DOHH2 (cell line): ENCODE measurements around the gene CNPPD1.

Source experiments
- H3F3A ChIP-seq: fragments of 200-600 bp; sonication (generic), shearing (Covaris generic); 2 replicates; pipeline ENCODE4 v1.6.0; 2016; ENCODE audit warnings: antibody characterized with exemption, mild to moderate bottlenecking; ENCODE audit not compliant: control insufficient read depth, insufficient read depth
- H3K27ac ChIP-seq: fragments of 200-600 bp; sonication (generic); 2 replicates; pipeline ENCODE4 v1.5.1; 2014; ENCODE audit warnings: low read depth, mild to moderate bottlenecking, low read length, moderate library complexity
- H3K27me3 ChIP-seq: fragments of 200-600 bp; sonication (generic); 2 replicates; pipeline ENCODE4 v1.6.1; 2014; ENCODE audit warnings: mild to moderate bottlenecking, low read length, mixed read lengths; ENCODE audit not compliant: control insufficient read depth
- H3K36me3 ChIP-seq: fragments of 200-600 bp; sonication (generic); 2 replicates; pipeline ENCODE4 v1.6.1; 2014; ENCODE audit warnings: mild to moderate bottlenecking, low read length, moderate library complexity, mixed read lengths; ENCODE audit not compliant: control insufficient read depth
- H3K4me1 ChIP-seq: fragments of 200-600 bp; sonication (generic); 2 replicates; pipeline ENCODE4 v1.6.1; 2014; ENCODE audit warnings: mild to moderate bottlenecking, low read length, mixed read lengths; ENCODE audit not compliant: control insufficient read depth
- H3K4me2 ChIP-seq: fragments of 200-600 bp; sonication (generic); 2 replicates; pipeline ENCODE4 v1.6.0; 2014; ENCODE audit warnings: mild to moderate bottlenecking, low read length, moderate library complexity
- H3K4me3 ChIP-seq: fragments of 200-600 bp; sonication (generic); 2 replicates; pipeline ENCODE4 v1.5.1; 2014; ENCODE audit warnings: mild to moderate bottlenecking, low read length, mixed read lengths
- H3K79me2 ChIP-seq: fragments of 200-600 bp; sonication (generic); 2 replicates; pipeline ENCODE4 v1.6.1; 2014; ENCODE audit warnings: mild to moderate bottlenecking, low read length, mixed read lengths; ENCODE audit not compliant: control insufficient read depth
- H3K9me2 ChIP-seq: fragments of 200-600 bp; sonication (generic); replicated peaks from 2 replicates; pipeline ENCODE4 v1.6.1; 2014; ENCODE audit warnings: mild to moderate bottlenecking, low read length, mixed read lengths; ENCODE audit not compliant: control insufficient read depth
- H3K9me3 ChIP-seq: fragments of 200-600 bp; sonication (generic); 2 replicates; pipeline ENCODE4 v1.6.1; 2014; ENCODE audit warnings: antibody characterized with exemption, low read length, mixed read lengths; ENCODE audit not compliant: control insufficient read depth, insufficient read depth
- H4K20me1 ChIP-seq: fragments of 200-600 bp; sonication (generic); 2 replicates; pipeline ENCODE4 v1.6.0; 2014; ENCODE audit warnings: low read depth, mild to moderate bottlenecking, antibody characterized with exemption, low read length, moderate library complexity; ENCODE audit not compliant: control insufficient read depth, insufficient read depth
- CTCF ChIP-seq: fragments of 200-600 bp; sonication (generic); IDR thresholded peaks from one replicate; pipeline ENCODE4 v1.5.1; 2014; ENCODE audit warnings: antibody characterized with exemption, mild to moderate bottlenecking, low read depth, low read length; ENCODE audit not compliant: poor library complexity, severe bottlenecking
- EZH2phosphoT487 ChIP-seq: fragments of 200-600 bp; sonication (generic); IDR thresholded peaks from 2 replicates; pipeline ENCODE4 v1.6.1; 2017; ENCODE audit warnings: borderline replicate concordance, mild to moderate bottlenecking, antibody characterized with exemption, low read length, moderate library complexity, mixed read lengths

Gene CNPPD1

GRCh38 chr2:219161097-219161496, 15.6 kb downstream of the CNPPD1 start:
- Histone ChIP-seq H3K4me2 (peak overlapping the region; percentile 72), H3F3A (peaks cover 9% of the 10 kb centered on the region; the same call in 1 of the 2 replicates), H3K27ac (peak overlapping the region; percentile 71; the same call in 1 of the 2 replicates), H4K20me1 (peaks cover 3% of the 10 kb centered on the region; the same call in 1 of the 2 replicates), H3K4me3 (peak overlapping the region; percentile 83), H3K9me2 (no peaks in the 10 kb centered on the region), H3K4me1 (peaks cover 14% of the 10 kb centered on the region), H3K36me3 (peaks cover 10% of the 10 kb centered on the region), H3K27me3 (no peaks in the 10 kb centered on the region), H3K9me3 (no peaks in the 10 kb centered on the region), H3K79me2 (no peaks in the 10 kb centered on the region)
- TF ChIP-seq CTCF = no peak
- no peak for TF ChIP-seq EZH2phosphoT487

- Histone ChIP-seq H3K27ac (peak within 1 kb of the TSS; percentile 71), H3K4me3 (peak within 1 kb of the TSS; percentile 83), H3K4me2 (peak within 1 kb of the TSS; percentile 72), H3K27me3 (no peaks in the 10 kb centered on the region), H3F3A (peaks cover 9% of the 10 kb centered on the region; the same call in 1 of the 2 replicates), H3K36me3 (peaks cover 10% of the 10 kb centered on the region), H4K20me1 (peaks cover 3% of the 10 kb centered on the region; the same call in 1 of the 2 replicates), H3K9me2 (no peaks in the 10 kb centered on the region), H3K79me2 (no peaks in the 10 kb centered on the region), H3K9me3 (no peaks in the 10 kb centered on the region), H3K4me1 (peaks cover 14% of the 10 kb centered on the region)
- TF ChIP-seq CTCF (peak; percentile 96), EZH2phosphoT487 (no peak)
Observed at GRCh38 chr2:219160186-219161017, 16.3 kb downstream of the CNPPD1 start, which contains the start of gene NHEJ1. Gene NHEJ1 (minus strand): TSS chr2:219160815. CDS start chr2:219158362, 2,453 bp downstream.

GRCh38 chr2:219159771-219160185, 16.9 kb downstream of the CNPPD1 start:
- H3K36me3 ChIP-seq = peaks cover 10% of the 10 kb centered on the region
- H4K20me1 ChIP-seq = peaks cover 3% of the 10 kb centered on the region; the same call in 1 of the 2 replicates
- peak overlapping the region; percentile 83 for H3K4me3 ChIP-seq
- peaks cover 9% of the 10 kb centered on the region; the same call in 1 of the 2 replicates for H3F3A ChIP-seq
- no peaks in the 10 kb centered on the region for H3K79me2 ChIP-seq
- H3K4me1 ChIP-seq = peaks cover 14% of the 10 kb centered on the region
- H3K4me2 ChIP-seq = peak overlapping the region; percentile 72
- H3K27ac ChIP-seq = no peak overlapping the region
- no peaks in the 10 kb centered on the region for H3K9me3 ChIP-seq
- no peaks in the 10 kb centered on the region for H3K27me3 ChIP-seq
- TF ChIP-seq CTCF (no peak), EZH2phosphoT487 (no peak)
- no peaks in the 10 kb centered on the region for H3K9me2 ChIP-seq
